ENCODE measurements around the gene RFC5.
"Not testable (repeated sequence)": the region's sequence is repeated elsewhere in the genome, so short reads cannot be mapped to it uniquely, and the experiment has no call there.

RFC5 gene

GRCh38 chr12:118017926-118018325 lies 1.4 kb downstream of the RFC5 start:
- H4K20me1 ChIP-seq (ENCODE audit: low read depth, low read length) = peaks cover 2% of the 10 kb centered on the region; the same call in 1 of the 2 replicates
- H3K36me3 ChIP-seq (ENCODE audit: low read length) = peaks cover 21% of the 10 kb centered on the region
- H3F3A ChIP-seq (ENCODE audit: insufficient read depth) = no peaks in the 10 kb centered on the region

GRCh38 chr12:118020036-118020435 lies 3.5 kb downstream of the RFC5 start:
- no peak overlapping the region for H3K9ac ChIP-seq (ENCODE audit: low read length)
- H3K27ac ChIP-seq (ENCODE audit: low read depth, low read length) = no peak overlapping the region
- no peaks in the 10 kb centered on the region for H3K9me3 ChIP-seq (ENCODE audit: insufficient read depth, low read length)
- no peak overlapping the region for H3K4me2 ChIP-seq (ENCODE audit: low read depth, low read length, poor library complexity, severe bottlenecking)
- H3K9me2 ChIP-seq (replicated peaks; ENCODE audit: insufficient read depth, low read length) = no peaks in the 10 kb centered on the region
- TF ChIP-seq CTCF (IDR thresholded peaks at IDR 0.05; ENCODE audit: insufficient read depth, low read length, poor library complexity, severe bottlenecking) (no peak), EZH2phosphoT487 (conservative IDR thresholded peaks at IDR 0.05; ENCODE audit: low read length) (no peak)
- H3K36me3 ChIP-seq (ENCODE audit: low read length) = peaks cover 22% of the 10 kb centered on the region
- peaks cover 28% of the 10 kb centered on the region for H3K79me2 ChIP-seq (ENCODE audit: insufficient read depth, low read length)
- no peak overlapping the region for H3K4me3 ChIP-seq (ENCODE audit: insufficient read depth, low read length, poor library complexity, severe bottlenecking)
- H2AFZ ChIP-seq (ENCODE audit: low read depth, low read length, severe bottlenecking) = no peak overlapping the region
- peaks cover 2% of the 10 kb centered on the region; the same call in 1 of the 2 replicates for H4K20me1 ChIP-seq (ENCODE audit: low read depth, low read length)
- no peaks in the 10 kb centered on the region for H3K27me3 ChIP-seq (ENCODE audit: low read length)
- no peaks in the 10 kb centered on the region for H3F3A ChIP-seq (ENCODE audit: insufficient read depth)

More at GRCh38 chr12:118017926-118018325, 1.4 kb downstream of the RFC5 start:
- Histone ChIP-seq H2AFZ (ENCODE audit: low read depth, low read length, severe bottlenecking) (no peak overlapping the region), H3K4me2 (ENCODE audit: low read depth, low read length, poor library complexity, severe bottlenecking) (peak overlapping the region; percentile 79), H3K9ac (ENCODE audit: low read length) (peak overlapping the region; percentile 83), H3K79me2 (ENCODE audit: insufficient read depth, low read length) (peaks cover 28% of the 10 kb centered on the region), H3K9me3 (ENCODE audit: insufficient read depth, low read length) (no peaks in the 10 kb centered on the region), H3K27ac (ENCODE audit: low read depth, low read length) (no peak overlapping the region), H3K9me2 (replicated peaks; ENCODE audit: insufficient read depth, low read length) (no peaks in the 10 kb centered on the region), H3K4me3 (ENCODE audit: insufficient read depth, low read length, poor library complexity, severe bottlenecking) (peak overlapping the region; percentile 66), H3K27me3 (ENCODE audit: low read length) (no peaks in the 10 kb centered on the region)
- no peak for TF ChIP-seq CTCF (IDR thresholded peaks at IDR 0.05; ENCODE audit: insufficient read depth, low read length, poor library complexity, severe bottlenecking)
- TF ChIP-seq EZH2phosphoT487 (conservative IDR thresholded peaks at IDR 0.05; ENCODE audit: low read length) = no peak

- not testable (repeated sequence) for H3K9ac ChIP-seq (ENCODE audit: low read length); H3K9me2 ChIP-seq (replicated peaks; ENCODE audit: insufficient read depth, low read length); H4K20me1 ChIP-seq (ENCODE audit: low read depth, low read length); H3K4me3 ChIP-seq (ENCODE audit: insufficient read depth, low read length, poor library complexity, severe bottlenecking); H3K27ac ChIP-seq (ENCODE audit: low read depth, low read length); H3K9me3 ChIP-seq (ENCODE audit: insufficient read depth, low read length); H3F3A ChIP-seq (ENCODE audit: insufficient read depth); H3K4me2 ChIP-seq (ENCODE audit: low read depth, low read length, poor library complexity, severe bottlenecking); H2AFZ ChIP-seq (ENCODE audit: low read depth, low read length, severe bottlenecking); H3K27me3 ChIP-seq (ENCODE audit: low read length)
- Histone ChIP-seq H3K36me3 (ENCODE audit: low read length) (peaks cover 26% of the 10 kb centered on the region), H3K79me2 (ENCODE audit: insufficient read depth, low read length) (peaks cover 23% of the 10 kb centered on the region)
Measured at GRCh38 chr12:118022097-118022727, 5.7 kb downstream of the RFC5 start.

- Histone ChIP-seq H3K27ac (ENCODE audit: low read depth, low read length) (no peak overlapping the region), H3K9ac (ENCODE audit: low read length) (no peak overlapping the region), H3K79me2 (ENCODE audit: insufficient read depth, low read length) (peaks cover 18% of the 10 kb centered on the region), H3F3A (ENCODE audit: insufficient read depth) (no peaks in the 10 kb centered on the region), H3K36me3 (ENCODE audit: low read length) (peaks cover 27% of the 10 kb centered on the region), H3K4me2 (ENCODE audit: low read depth, low read length, poor library complexity, severe bottlenecking) (no peak overlapping the region), H3K4me3 (ENCODE audit: insufficient read depth, low read length, poor library complexity, severe bottlenecking) (no peak overlapping the region), H3K9me3 (ENCODE audit: insufficient read depth, low read length) (no peaks in the 10 kb centered on the region), H3K27me3 (ENCODE audit: low read length) (no peaks in the 10 kb centered on the region), H4K20me1 (ENCODE audit: low read depth, low read length) (peaks cover 2% of the 10 kb centered on the region; the same call in 1 of the 2 replicates), H2AFZ (ENCODE audit: low read depth, low read length, severe bottlenecking) (no peak overlapping the region), H3K9me2 (replicated peaks; ENCODE audit: insufficient read depth, low read length) (no peaks in the 10 kb centered on the region)
- TF ChIP-seq EZH2phosphoT487 (conservative IDR thresholded peaks at IDR 0.05; ENCODE audit: low read length) = no peak
- no peak for TF ChIP-seq CTCF (IDR thresholded peaks at IDR 0.05; ENCODE audit: insufficient read depth, low read length, poor library complexity, severe bottlenecking)
Measured at GRCh38 chr12:118022728-118023109, 6.2 kb downstream of the RFC5 start.
